ENCODE results near the gene MTERF1.
"Not testable (repeated sequence)": the region's sequence is repeated elsewhere in the genome, so short reads cannot be mapped to it uniquely, and the experiment has no call there.

MTERF1 gene

GRCh38 chr7:91887336-91888213 lies 7.1 kb upstream of the MTERF1 start:
- not testable (repeated sequence) for DNase-seq (ENCODE audit: low read depth, low spot score)

GRCh38 chr7:91883676-91884362 lies 3.3 kb upstream of the MTERF1 start:
- no peak for DNase-seq (ENCODE audit: low read depth, low spot score)

GRCh38 chr7:91880016-91880412 lies 488 bp downstream of the MTERF1 start:
- DNase-seq (ENCODE audit: low read depth, low spot score) = no peak

- no peak for DNase-seq (ENCODE audit: low read depth, low spot score)
Measured at GRCh38 chr7:91876391-91877133, 3.9 kb downstream of the MTERF1 start.

- no peak for DNase-seq (ENCODE audit: low read depth, low spot score)
Measured at GRCh38 chr7:91875851-91876250, 4.7 kb downstream of the MTERF1 start.

GRCh38 chr7:91872928-91873327 lies 7.6 kb downstream of the MTERF1 start:
- DNase-seq (ENCODE audit: low read depth, low spot score) = no peak

- no peak for DNase-seq (ENCODE audit: low read depth, low spot score)
Measured at GRCh38 chr7:91872069-91872468, 8.4 kb downstream of the MTERF1 start.

- no peak for DNase-seq (ENCODE audit: low read depth, low spot score)
Measured at GRCh38 chr7:91869661-91870060, 10.8 kb downstream of the MTERF1 start.

GRCh38 chr7:91866599-91867148 lies 13.8 kb downstream of the MTERF1 start:
- DNase-seq (ENCODE audit: low read depth, low spot score) = no peak

GRCh38 chr7:91865511-91865910 lies 15.0 kb downstream of the MTERF1 start:
- DNase-seq (ENCODE audit: low read depth, low spot score) = no peak

GRCh38 chr7:91864604-91865003 lies 15.9 kb downstream of the MTERF1 start:
- DNase-seq (ENCODE audit: low read depth, low spot score) = not testable (repeated sequence)

- no peak for DNase-seq (ENCODE audit: low read depth, low spot score)
Measured at GRCh38 chr7:91864070-91864469, 16.4 kb downstream of the MTERF1 start.

- no peak for DNase-seq (ENCODE audit: low read depth, low spot score)
Measured at GRCh38 chr7:91852263-91852741, 28.2 kb downstream of the MTERF1 start.

GRCh38 chr7:91850455-91850854 lies 30.0 kb downstream of the MTERF1 start:
- no peak for DNase-seq (ENCODE audit: low read depth, low spot score)

GRCh38 chr7:91847876-91848588 lies 32.5 kb downstream of the MTERF1 start:
- DNase-seq (ENCODE audit: low read depth, low spot score) = no peak

GRCh38 chr7:91847231-91847630 lies 33.3 kb downstream of the MTERF1 start:
- DNase-seq (ENCODE audit: low read depth, low spot score) = no peak

- no peak for DNase-seq (ENCODE audit: low read depth, low spot score)
Measured at GRCh38 chr7:91846436-91846835, 34.1 kb downstream of the MTERF1 start.

- DNase-seq (ENCODE audit: low read depth, low spot score) = no peak
Measured at GRCh38 chr7:91843831-91844230, 36.7 kb downstream of the MTERF1 start.

- DNase-seq (ENCODE audit: low read depth, low spot score) = no peak
Measured at GRCh38 chr7:91838439-91838838, 42.1 kb downstream of the MTERF1 start.

GRCh38 chr7:91837397-91838070 lies 43.0 kb downstream of the MTERF1 start:
- no peak for DNase-seq (ENCODE audit: low read depth, low spot score)
